Cardiac muscle cell (in vitro differentiated cells and primary cell): ENCODE data around the gene CUX1. TPM values are rescaled to one million over a fixed set of nuclear protein-coding genes. Genes with fewer than 3 reads are reported as not detected.

Experiments used
- DNase-seq, 2 donors: peaks; one replicate each; pipeline versions ENCODE4 v3.0.0 to v3.0.0-alpha.2; 2010 to 2017; ENCODE audit warnings: low read depth in 1 of 2, low spot score in 1 of 2
- H3K27ac ChIP-seq: fragments of 200-600 bp; sonication (generic); 2 replicates; pipeline ENCODE4 v1.5.1; 2016
- H3K27me3 ChIP-seq: fragments of 200-600 bp; sonication (generic); 2 replicates; pipeline ENCODE4 v1.6.0; 2016; ENCODE audit warnings: control low read depth
- H3K36me3 ChIP-seq: fragments of 200-600 bp; sonication (generic); 2 replicates; pipeline ENCODE4 v1.5.1; 2016; ENCODE audit warnings: control low read depth
- H3K4me1 ChIP-seq: fragments of 200-600 bp; sonication (generic); 2 replicates; pipeline ENCODE4 v1.8.1; 2017; ENCODE audit warnings: low read depth, mild to moderate bottlenecking, mixed run types
- H3K4me3 ChIP-seq: fragments of 200-600 bp; sonication (generic); 2 replicates; pipeline ENCODE4 v1.5.1; 2016; ENCODE audit warnings: mild to moderate bottlenecking
- H3K9me3 ChIP-seq: fragments of 200-600 bp; sonication (generic); 2 replicates; pipeline ENCODE4 v1.5.1; 2017; ENCODE audit warnings: low read depth, mild to moderate bottlenecking, control low read depth
- polyA plus RNA-seq: library from polyadenylated mRNA; unstranded; fragments of >200 nt; fragmentation: Nextera tagmentation; extraction: Ambion mirVana; gene quantifications from 2 replicates; pipeline ENCODE4 v1.2.1, GENCODE V29; 2016
- total RNA-seq: library from RNA; depleted of rRNA; stranded (reverse); fragments of >200 nt; gene quantifications from 2 replicates; pipeline ENCODE4 v1.2.3, GENCODE V29; 2016
- TF ChIP-seq, protein P1 (sequence below): IDR thresholded peaks from 2 replicates; pipeline ENCODE4 v1.5.1; 2012; ENCODE audit warnings: low read depth, mild to moderate bottlenecking, low read length

CUX1 gene
- total and polyA plus RNA-seq, 2 experiments from 2014 or later: 67.7 to 85.3 TPM

GRCh38 chr7:102189756-102190155 lies 372.3 kb downstream of the CUX1 start:
- H3K4me1 ChIP-seq: no peaks in the 10 kb centered on the region
- H3K27ac ChIP-seq: no peak overlapping the region
- no peaks in the 10 kb centered on the region for H3K27me3 ChIP-seq
- no peak overlapping the region for H3K4me3 ChIP-seq
- H3K36me3 ChIP-seq: peaks cover 19% of the 10 kb centered on the region
- no peak for DNase-seq
- no peaks in the 10 kb centered on the region for H3K9me3 ChIP-seq
- TF ChIP-seq, protein P1, sequence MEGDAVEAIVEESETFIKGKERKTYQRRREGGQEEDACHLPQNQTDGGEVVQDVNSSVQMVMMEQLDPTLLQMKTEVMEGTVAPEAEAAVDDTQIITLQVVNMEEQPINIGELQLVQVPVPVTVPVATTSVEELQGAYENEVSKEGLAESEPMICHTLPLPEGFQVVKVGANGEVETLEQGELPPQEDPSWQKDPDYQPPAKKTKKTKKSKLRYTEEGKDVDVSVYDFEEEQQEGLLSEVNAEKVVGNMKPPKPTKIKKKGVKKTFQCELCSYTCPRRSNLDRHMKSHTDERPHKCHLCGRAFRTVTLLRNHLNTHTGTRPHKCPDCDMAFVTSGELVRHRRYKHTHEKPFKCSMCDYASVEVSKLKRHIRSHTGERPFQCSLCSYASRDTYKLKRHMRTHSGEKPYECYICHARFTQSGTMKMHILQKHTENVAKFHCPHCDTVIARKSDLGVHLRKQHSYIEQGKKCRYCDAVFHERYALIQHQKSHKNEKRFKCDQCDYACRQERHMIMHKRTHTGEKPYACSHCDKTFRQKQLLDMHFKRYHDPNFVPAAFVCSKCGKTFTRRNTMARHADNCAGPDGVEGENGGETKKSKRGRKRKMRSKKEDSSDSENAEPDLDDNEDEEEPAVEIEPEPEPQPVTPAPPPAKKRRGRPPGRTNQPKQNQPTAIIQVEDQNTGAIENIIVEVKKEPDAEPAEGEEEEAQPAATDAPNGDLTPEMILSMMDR: no peak

GRCh38 chr7:102190776-102191350 lies 373.4 kb downstream of the CUX1 start:
- Histone ChIP-seq H3K9me3 (no peaks in the 10 kb centered on the region), H3K4me1 (no peaks in the 10 kb centered on the region), H3K36me3 (peaks cover 24% of the 10 kb centered on the region), H3K27ac (no peak overlapping the region), H3K27me3 (no peaks in the 10 kb centered on the region), H3K4me3 (no peak overlapping the region)
- DNase-seq: no peak
- TF ChIP-seq, protein P1: no peak

DNA sequence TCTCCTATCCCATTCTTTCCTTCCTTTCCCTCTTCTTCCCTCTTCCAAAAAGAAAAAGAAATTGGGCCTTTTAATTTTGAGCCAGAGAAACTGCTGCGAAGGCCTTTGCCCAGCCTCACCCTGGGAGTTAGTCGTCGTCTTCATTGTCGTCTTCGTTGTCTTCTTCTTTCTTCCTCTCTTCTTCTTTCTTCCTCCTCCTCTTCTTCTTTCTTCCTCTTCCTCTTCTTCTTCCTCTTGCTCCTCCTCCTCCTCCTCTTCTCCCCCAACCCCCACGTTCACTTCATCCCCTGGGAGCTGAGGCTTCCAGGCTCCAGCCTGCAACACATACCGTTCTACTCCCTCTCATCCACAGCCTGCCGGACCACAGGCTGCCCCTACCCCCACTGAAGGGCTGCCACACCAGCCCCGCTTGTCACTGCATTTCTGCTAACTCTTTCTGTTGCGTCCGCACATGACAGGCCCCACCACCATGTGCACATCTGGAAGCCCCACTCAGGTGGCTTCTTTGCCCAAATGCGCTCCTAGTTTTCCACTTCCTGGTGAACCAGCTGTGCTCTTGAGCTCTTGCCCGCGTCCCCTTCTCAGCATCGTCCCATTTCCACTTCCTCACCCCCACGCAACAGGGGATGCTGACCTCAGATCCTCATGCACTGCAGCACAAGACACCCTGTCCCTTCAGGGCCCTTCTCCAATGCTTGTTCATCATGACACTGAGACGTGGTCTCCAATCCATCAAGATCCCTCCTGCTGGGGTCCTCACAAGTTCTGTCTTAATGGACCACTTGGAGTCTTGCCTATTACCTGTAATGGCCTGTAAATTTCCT lies 374.3 kb downstream of the CUX1 start:
- TF ChIP-seq, protein P1: no peak
- DNase-seq: no peak
- H3K36me3 ChIP-seq: peaks cover 26% of the 10 kb centered on the region
- no peaks in the 10 kb centered on the region for H3K9me3 ChIP-seq
- H3K27me3 ChIP-seq: no peaks in the 10 kb centered on the region
- no peaks in the 10 kb centered on the region for H3K4me1 ChIP-seq
- no peak overlapping the region for H3K4me3 ChIP-seq
- H3K27ac ChIP-seq: no peak overlapping the region

- TF ChIP-seq, protein P1: no peak
- Histone ChIP-seq H3K9me3 (no peaks in the 10 kb centered on the region), H3K36me3 (peaks cover 35% of the 10 kb centered on the region), H3K4me3 (no peak overlapping the region), H3K27ac (no peak overlapping the region), H3K4me1 (no peaks in the 10 kb centered on the region), H3K27me3 (no peaks in the 10 kb centered on the region)
- DNase-seq: no peak
Observed at GRCh38 chr7:102192790-102193189, 375.4 kb downstream of the CUX1 start.

- H3K27me3 ChIP-seq: no peaks in the 10 kb centered on the region
- no peaks in the 10 kb centered on the region for H3K9me3 ChIP-seq
- H3K27ac ChIP-seq: no peak overlapping the region
- peaks cover 36% of the 10 kb centered on the region for H3K36me3 ChIP-seq
- DNase-seq: peak in 1 of 2 donors; percentile 48
- TF ChIP-seq, protein P1: no peak
- H3K4me3 ChIP-seq: no peak overlapping the region
- no peaks in the 10 kb centered on the region for H3K4me1 ChIP-seq
Observed at GRCh38 chr7:102193806-102194205, 376.4 kb downstream of the CUX1 start.
